WTC11 (cell line): Measurements from ENCODE around the gene OR2T12.
"Not testable (repeated sequence)": the region's sequence is repeated elsewhere in the genome, so short reads cannot be mapped to it uniquely, and the experiment has no call there.

Source experiments
- AFF4 ChIP-seq: sonication (generic); formaldehyde crosslinking; IDR thresholded peaks from 2 replicates; pipeline ENCODE4 v1.8.1; 2023; ENCODE audit warnings: mild to moderate bottlenecking, missing genetic modification reagents, borderline replicate concordance
- CBFB ChIP-seq: sonication (generic); formaldehyde crosslinking; IDR thresholded peaks from 2 replicates; pipeline ENCODE4 v1.8.1; 2022; ENCODE audit warnings: mild to moderate bottlenecking, low read depth, missing genetic modification reagents
- CTCF ChIP-seq: fragments of 200-600 bp; IDR thresholded peaks from 2 replicates; pipeline ENCODE4 v1.8.0; 2022; ENCODE audit warnings: antibody characterized with exemption
- ELF4 ChIP-seq: sonication (generic); formaldehyde crosslinking; IDR thresholded peaks from 2 replicates; pipeline ENCODE4 v1.8.1; 2022; ENCODE audit warnings: low read depth, mild to moderate bottlenecking, moderate library complexity, missing genetic modification reagents
- FOXP1 ChIP-seq: sonication (generic); formaldehyde crosslinking; IDR thresholded peaks from 2 replicates; pipeline ENCODE4 v1.8.0; 2022; ENCODE audit warnings: missing genetic modification reagents, mild to moderate bottlenecking, moderate library complexity, borderline replicate concordance
- MXD4 ChIP-seq: fragments of 250-450 bp; sonication (Bioruptor Pico); IDR thresholded peaks from 2 replicates; pipeline ENCODE4 v1.8.0; 2021; ENCODE audit warnings: mild to moderate bottlenecking, moderate library complexity, borderline replicate concordance
- MYBL2 ChIP-seq: sonication (generic); formaldehyde crosslinking; IDR thresholded peaks from 2 replicates; pipeline ENCODE4 v1.8.1; 2023; ENCODE audit warnings: mild to moderate bottlenecking, moderate library complexity, missing genetic modification reagents
- SP1 ChIP-seq: sonication (generic); formaldehyde crosslinking; conservative IDR thresholded peaks from 2 replicates; pipeline ENCODE4 v1.8.1; 2022; ENCODE audit warnings: missing genetic modification reagents
- STAT6 ChIP-seq: sonication (generic); formaldehyde crosslinking; conservative IDR thresholded peaks from 2 replicates; pipeline ENCODE4 v1.8.1; 2023; ENCODE audit warnings: mild to moderate bottlenecking, low read depth, missing genetic modification reagents, moderate library complexity
- TP53 ChIP-seq: sonication (generic); formaldehyde crosslinking; IDR thresholded peaks from 2 replicates; pipeline ENCODE4 v1.8.1; 2023; ENCODE audit warnings: mild to moderate bottlenecking, missing genetic modification reagents
- ZNF121 ChIP-seq: sonication (generic); formaldehyde crosslinking; IDR thresholded peaks from 2 replicates; pipeline ENCODE4 v1.8.0; 2023; ENCODE audit warnings: missing genetic modification reagents
- ZNF317 ChIP-seq: sonication (generic); formaldehyde crosslinking; IDR thresholded peaks from 2 replicates; pipeline ENCODE4 v1.8.1; 2023; ENCODE audit warnings: low read depth, mild to moderate bottlenecking, moderate library complexity, missing genetic modification reagents, borderline replicate concordance

GRCh38 chr1:248305672-248306071, 2.4 kb upstream of the OR2T12 start:
- not testable (repeated sequence) for TF ChIP-seq FOXP1 (CRISPR knock-in tag); AFF4 (CRISPR knock-in tag); ELF4 (CRISPR knock-in tag); ZNF121; MYBL2 (CRISPR knock-in tag); STAT6 (CRISPR knock-in tag); TP53 (CRISPR knock-in tag); CTCF; CBFB (CRISPR knock-in tag); SP1; MXD4 (CRISPR knock-in tag); ZNF317
